B cell (primary cell): Measurements from ENCODE around the gene KCNC1. TPM values are rescaled to one million over a fixed set of nuclear protein-coding genes. Genes with fewer than 3 reads are reported as not detected.

Experiments used
- ATAC-seq: fragments of 200-7000 bp; cut with Tn5 transposase; one replicate; pipeline ENCODE4 v1.10.0; 2021; ENCODE audit warnings: low read depth, mild to moderate bottlenecking, moderate number of reproducible peaks, moderate library complexity
- CTCF ChIA-PET: fragments of 350-600 bp; sonication (Branson Sonifier 250); formaldehyde crosslinking; loops from one replicate; lab custom pipeline; 2021; ENCODE audit warnings: antibody characterized with exemption, inconsistent platforms; lab: Charles Lee
- POLR2A ChIA-PET: fragments of 350-600 bp; sonication (Branson Sonifier 250); formaldehyde crosslinking; loops from one replicate; lab custom pipeline; 2021; ENCODE audit warnings: antibody characterized with exemption; lab: Charles Lee
- DNase-seq: peaks from one replicate; pipeline ENCODE4 v3.0.0; 2013
- H2AFZ ChIP-seq: 2 replicates; pipeline ENCODE4 v1.6.1; 2012; ENCODE audit warnings: mild to moderate bottlenecking, low read depth, low read length; ENCODE audit not compliant: insufficient read depth, poor library complexity, severe bottlenecking
- H3K27ac ChIP-seq, 2 donors: 1 replicate in 1 of 2; 2 replicates in 1 of 2; pipeline ENCODE4 v1.5.1; 2012 to 2013; ENCODE audit warnings: low read length in 2 of 2, mild to moderate bottlenecking in 2 of 2, moderate library complexity in 1 of 2
- H3K27me3 ChIP-seq, 4 experiments: fragments of 200-600 bp in 1 of 4; sonication (generic) in 1 of 4; replicated peaks in 1 of 4; 1 replicate in 2 of 4; 2 replicates in 2 of 4; pipeline versions ENCODE4 v1.6.1 to v1.7.0; 2013 to 2016; ENCODE audit warnings: low read length in 3 of 4, mild to moderate bottlenecking in 2 of 4, mixed read lengths in 1 of 4, moderate library complexity in 1 of 4; ENCODE audit not compliant: insufficient read depth in 4 of 4, control insufficient read depth in 3 of 4; ENCODE audit errors: control extremely low read depth in 1 of 4
- H3K36me3 ChIP-seq, 2 experiments: replicated peaks in 1 of 2; 1 replicate in 1 of 2; 2 replicates in 1 of 2; pipeline versions ENCODE4 v1.6.1 to v1.7.1; 2013; ENCODE audit warnings: low read length in 1 of 2; ENCODE audit not compliant: insufficient read depth in 2 of 2, control insufficient read depth in 1 of 2; ENCODE audit errors: control extremely low read depth in 1 of 2, extremely low read depth in 1 of 2
- H3K4me1 ChIP-seq, 2 donors: fragments of 200-600 bp in 1 of 2; sonication (generic) in 1 of 2; 1 replicate in 1 of 2; 2 replicates in 1 of 2; pipeline versions ENCODE4 v1.5.1 to v1.6.1; 2013 to 2017; ENCODE audit warnings: low read length in 2 of 2; ENCODE audit not compliant: control insufficient read depth in 2 of 2, insufficient read depth in 2 of 2
- H3K4me2 ChIP-seq: replicated peaks from 2 replicates; pipeline ENCODE3; 2012; ENCODE audit warnings: mild to moderate bottlenecking, low read depth, low read length; ENCODE audit not compliant: poor library complexity, severe bottlenecking
- H3K4me3 ChIP-seq, 5 experiments: fragments of 200-600 bp in 1 of 5; sonication (generic) in 1 of 5; 1 replicate in 3 of 5; 2 replicates in 2 of 5; pipeline versions ENCODE4 v1.5.1 to v1.7.0; 2011 to 2016; ENCODE audit warnings: low read length in 4 of 5, mild to moderate bottlenecking in 4 of 5, low read depth in 2 of 5, control low read depth in 1 of 5, moderate library complexity in 1 of 5; ENCODE audit not compliant: insufficient read depth in 1 of 5; ENCODE audit errors: control extremely low read depth in 1 of 5, extremely low read depth in 1 of 5
- H3K79me2 ChIP-seq: fragments of 200-600 bp; sonication (generic); one replicate; pipeline ENCODE4 v1.6.0; 2016; ENCODE audit warnings: low read length; ENCODE audit not compliant: control insufficient read depth, insufficient read depth
- H3K9ac ChIP-seq: fragments of 200-600 bp; sonication (generic); 2 replicates; pipeline ENCODE4 v1.6.1; 2017; ENCODE audit warnings: mild to moderate bottlenecking, low read length, moderate library complexity
- H3K9me3 ChIP-seq, 3 donors: one replicate each; pipeline versions ENCODE4 v1.6.1 to v1.7.1; 2013; ENCODE audit warnings: low read length in 2 of 3; ENCODE audit not compliant: control insufficient read depth in 2 of 3, insufficient read depth in 1 of 3; ENCODE audit errors: control extremely low read depth in 1 of 3
- H4K20me1 ChIP-seq: 2 replicates; pipeline ENCODE4 v1.6.0; 2012; ENCODE audit warnings: mild to moderate bottlenecking, low read length; ENCODE audit not compliant: insufficient read depth, control insufficient read depth, poor library complexity, severe bottlenecking
- H3K27ac Mint-ChIP-seq: one replicate; pipeline ENCODE4 v1.8.0; 2021; ENCODE audit warnings: mixed read lengths
- H3K27me3 Mint-ChIP-seq: one replicate; pipeline ENCODE4 v1.8.0; 2021; ENCODE audit warnings: mixed read lengths
- H3K4me1 Mint-ChIP-seq: one replicate; pipeline ENCODE4 v1.8.0; 2021; ENCODE audit warnings: mixed read lengths
- H3K4me3 Mint-ChIP-seq: one replicate; pipeline ENCODE4 v1.8.0; 2021; ENCODE audit warnings: mixed read lengths
- H3K9me3 Mint-ChIP-seq: one replicate; pipeline ENCODE4 v1.8.0; 2022; ENCODE audit warnings: mixed read lengths; ENCODE audit not compliant: insufficient read depth
- EZH2 ChIP-seq: IDR thresholded peaks from 2 replicates; pipeline ENCODE4 v1.6.1; 2012; ENCODE audit warnings: borderline replicate concordance, low read depth, mild to moderate bottlenecking, moderate library complexity, low read length; ENCODE audit not compliant: insufficient read depth, poor library complexity, severe bottlenecking
- WGBS: methylation state at CpG from one replicate; pipeline ENCODE4 v1.1.5; 2013; ENCODE audit warnings: missing lambda C conversion rate; ENCODE audit not compliant: insufficient coverage; 5-methylcytosine and 5-hydroxymethylcytosine counted together
- intact Hi-C: fragments of 100-400 bp; cut with micrococcal nuclease; formaldehyde crosslinking; loops from one replicate; pipeline ENCODE4 v1.10.0; 2022
- polyA plus RNA-seq: library from polyadenylated mRNA; depleted of rRNA; stranded (reverse); fragments of >200 nt; gene quantifications from 2 replicates; pipeline ENCODE4 v1.2.3, GENCODE V29; 2012
- total RNA-seq, 2 donors: library from RNA; stranded (reverse); fragments of 120-200 nt in 1 of 2; gene quantifications; 1 replicate in 1 of 2; 2 replicates in 1 of 2; pipeline versions ENCODE4 v1.2.3 to v1.2.4, GENCODE V29; 2013 to 2022
- TF ChIP-seq, protein P1 (sequence below): fragments of 200-600 bp; IDR thresholded peaks from one replicate; pipeline ENCODE4 v1.8.0; 2022; ENCODE audit warnings: antibody characterized with exemption, mild to moderate bottlenecking

Gene KCNC1
- total and polyA plus RNA-seq, 2 donors (not counting 1 experiment from before 2014, with no cell fraction given), result not detected

DNA sequence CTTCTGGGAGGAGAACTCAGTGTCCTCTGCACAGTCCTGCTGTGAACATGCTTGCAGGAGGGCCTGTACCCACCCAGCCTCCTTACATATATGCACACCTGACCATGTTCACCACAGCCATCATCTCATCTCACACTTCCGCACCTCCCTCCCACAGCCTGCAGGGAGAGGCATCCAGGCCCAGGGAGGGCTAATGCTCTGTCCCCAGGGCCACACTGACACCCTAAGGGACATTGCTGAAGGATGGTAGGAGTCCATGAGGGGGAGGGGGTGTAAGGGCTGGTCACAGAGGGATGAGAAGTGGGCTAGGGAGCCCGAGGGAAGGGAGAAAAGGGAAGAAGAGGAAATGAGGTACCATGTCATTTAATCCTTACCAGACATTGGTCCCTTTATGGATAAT is 4.4 kb upstream of the KCNC1 start:
- ChIA-PET CTCF (interaction anchor here (1.1 to 3.3 kb wide), 5 partner anchors 8 to 249 kb away, joined by 3 to 67 read pairs (median 9); no protein-coding TSS in a partner anchor), POLR2A (no interaction called here)
- Histone ChIP-seq H3K27me3 (peaks cover 0 to 46% (median 7%) of the 10 kb centered on the region in 4 experiments), H3K27ac (no peak overlapping the region), H3K9ac (no peak overlapping the region), H2AFZ (no peak overlapping the region), H3K9me3 (peaks cover 0 to 2% (median 0%) of the 10 kb centered on the region in 3 donors), H3K79me2 (no peaks in the 10 kb centered on the region), H4K20me1 (no peaks in the 10 kb centered on the region), H3K4me1 (peaks cover 0 to 2% of the 10 kb centered on the region in 2 donors), H3K4me2 (no peak overlapping the region), H3K36me3 (no peaks in the 10 kb centered on the region), H3K4me3 (no peak overlapping the region)
- Mint-ChIP-seq H3K9me3 (no peaks in the 10 kb centered on the region), H3K4me1 (peaks cover 5% of the 10 kb centered on the region), H3K27me3 (peaks cover 51% of the 10 kb centered on the region), H3K4me3 (no peak overlapping the region), H3K27ac (no peak overlapping the region)
- TF ChIP-seq, protein P1, sequence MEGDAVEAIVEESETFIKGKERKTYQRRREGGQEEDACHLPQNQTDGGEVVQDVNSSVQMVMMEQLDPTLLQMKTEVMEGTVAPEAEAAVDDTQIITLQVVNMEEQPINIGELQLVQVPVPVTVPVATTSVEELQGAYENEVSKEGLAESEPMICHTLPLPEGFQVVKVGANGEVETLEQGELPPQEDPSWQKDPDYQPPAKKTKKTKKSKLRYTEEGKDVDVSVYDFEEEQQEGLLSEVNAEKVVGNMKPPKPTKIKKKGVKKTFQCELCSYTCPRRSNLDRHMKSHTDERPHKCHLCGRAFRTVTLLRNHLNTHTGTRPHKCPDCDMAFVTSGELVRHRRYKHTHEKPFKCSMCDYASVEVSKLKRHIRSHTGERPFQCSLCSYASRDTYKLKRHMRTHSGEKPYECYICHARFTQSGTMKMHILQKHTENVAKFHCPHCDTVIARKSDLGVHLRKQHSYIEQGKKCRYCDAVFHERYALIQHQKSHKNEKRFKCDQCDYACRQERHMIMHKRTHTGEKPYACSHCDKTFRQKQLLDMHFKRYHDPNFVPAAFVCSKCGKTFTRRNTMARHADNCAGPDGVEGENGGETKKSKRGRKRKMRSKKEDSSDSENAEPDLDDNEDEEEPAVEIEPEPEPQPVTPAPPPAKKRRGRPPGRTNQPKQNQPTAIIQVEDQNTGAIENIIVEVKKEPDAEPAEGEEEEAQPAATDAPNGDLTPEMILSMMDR, result no peak
- no peak for TF ChIP-seq EZH2
- WGBS, result no CpG with 5 or more reads among the region's 2 CpGs
- intact Hi-C loops, result no loop called here
- DNase-seq (no peak), ATAC-seq (no peak)

DNA sequence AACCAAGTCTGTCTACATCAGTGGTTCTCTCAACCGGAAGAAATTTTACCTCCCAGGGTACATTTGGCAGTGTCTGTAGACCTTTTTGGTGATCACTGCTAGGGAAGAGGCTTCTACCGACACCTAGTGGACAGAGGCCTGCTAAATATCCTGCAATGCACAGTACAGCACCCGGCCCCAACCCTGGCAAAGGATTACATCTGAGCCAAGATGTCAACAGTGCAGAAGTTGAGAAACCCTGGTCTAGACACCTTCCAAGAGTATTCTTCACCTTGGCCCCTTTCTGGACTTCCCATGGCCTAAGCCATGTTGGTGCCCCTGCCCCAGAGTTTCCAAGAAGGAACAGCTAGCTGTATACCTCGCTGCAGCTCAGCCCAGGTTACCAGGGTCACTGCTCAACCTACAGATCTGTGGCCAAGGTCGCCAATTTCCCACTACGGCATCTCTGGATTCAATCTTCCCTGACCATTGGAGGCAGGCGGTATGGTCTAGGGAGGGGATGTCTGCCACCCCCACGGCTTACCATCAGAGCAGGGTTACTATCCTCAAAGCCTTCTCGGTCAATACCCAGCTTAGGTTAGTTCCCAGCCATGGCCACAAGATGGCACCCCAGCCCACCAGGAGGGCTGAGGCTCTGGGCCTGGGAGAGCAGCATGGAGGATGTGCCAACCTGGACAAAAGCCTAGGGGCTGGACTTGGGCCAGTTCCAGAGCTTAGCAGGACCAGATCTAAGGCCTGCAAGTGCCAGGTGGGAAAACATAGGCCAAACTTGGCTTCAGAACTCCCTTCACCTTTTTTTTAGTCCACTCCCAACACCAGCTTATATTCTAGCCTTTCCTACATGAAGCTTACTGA is 3.7 kb upstream of the KCNC1 start:
- CTCF ChIA-PET, result interaction anchor here (0.9 to 3.3 kb wide), 18 partner anchors 8 to 259 kb away, joined by 3 to 67 read pairs (median 4); no protein-coding TSS in a partner anchor
- POLR2A ChIA-PET, result no interaction called here
- 27% methylated on average over 6 of the region's 9 CpGs for WGBS

More for the DNA sequence above, 3.7 kb upstream of the KCNC1 start:
- no peak overlapping the region for H2AFZ ChIP-seq
- H3K79me2 ChIP-seq, result no peaks in the 10 kb centered on the region
- peak; percentile 64 for ATAC-seq
- H3K4me3 Mint-ChIP-seq, result no peak overlapping the region
- H3K4me3 ChIP-seq, result no peak overlapping the region
- TF ChIP-seq EZH2, result no peak
- TF ChIP-seq, protein P1, result peak; percentile 79
- H3K9me3 Mint-ChIP-seq, result no peaks in the 10 kb centered on the region
- H3K9ac ChIP-seq, result no peak overlapping the region
- H3K27ac Mint-ChIP-seq, result no peak overlapping the region
- peaks cover 0 to 44% (median 7%) of the 10 kb centered on the region in 4 experiments for H3K27me3 ChIP-seq
- no peaks in the 10 kb centered on the region for H3K36me3 ChIP-seq
- peak; percentile 56 for DNase-seq
- intact Hi-C loops, result no loop called here
- H3K27me3 Mint-ChIP-seq, result peaks cover 48% of the 10 kb centered on the region
- peaks cover 0 to 2% (median 0%) of the 10 kb centered on the region in 3 donors for H3K9me3 ChIP-seq
- peaks cover 5% of the 10 kb centered on the region for H3K4me1 Mint-ChIP-seq
- H3K4me2 ChIP-seq, result no peak overlapping the region
- H4K20me1 ChIP-seq, result no peaks in the 10 kb centered on the region
- H3K4me1 ChIP-seq, result peaks cover 0 to 2% of the 10 kb centered on the region in 2 donors
- no peak overlapping the region for H3K27ac ChIP-seq
